H1 (cell line): ENCODE measurements around the gene LUM. TPM values are rescaled to one million over a fixed set of nuclear protein-coding genes. Genes with fewer than 3 reads are reported as not detected.
A peak's percentile ranks its signal among the peaks of the same experiment; 100 is the strongest.

ENCODE experiments used
- CTCF ChIA-PET: fragments of 300-600 bp; sonication (Branson Sonifier 250); formaldehyde crosslinking; loops from one replicate; lab custom pipeline; 2021; ENCODE audit not compliant: partially characterized antibody; lab: Charles Lee
- POLR2A ChIA-PET: fragments of 300-600 bp; sonication (Branson Sonifier 250); formaldehyde crosslinking; loops from one replicate; lab custom pipeline; 2021; ENCODE audit warnings: inconsistent platforms; ENCODE audit not compliant: partially characterized antibody; lab: Charles Lee
- DNase-seq, 2 experiments: peaks; one replicate each; pipeline versions ENCODE4 v3.0.0 to v3.0.0-alpha.2; 2010 to 2022; ENCODE audit warnings: low spot score in 2 of 2, low read depth in 1 of 2, mixed read lengths in 1 of 2
- FAIRE-seq: peaks from 2 replicates; lab custom pipeline; 2011; peaks lifted over from hg19 to GRCh38; lab: Jason Lieb, UNC
- H2AFZ ChIP-seq: 2 replicates; pipeline ENCODE4 v1.8.1; 2012; ENCODE audit warnings: low read length, inconsistent platforms
- H2AK5ac ChIP-seq: 2 replicates; pipeline ENCODE4 v1.6.1; 2013; ENCODE audit warnings: low read depth, low read length
- H2BK120ac ChIP-seq: replicated peaks from 2 replicates; pipeline ENCODE3; 2013; ENCODE audit warnings: low read depth, low read length, inconsistent platforms
- H2BK12ac ChIP-seq: 2 replicates; pipeline ENCODE4 v1.6.1; 2013; ENCODE audit warnings: low read depth, low read length
- H2BK15ac ChIP-seq: 2 replicates; pipeline ENCODE4 v1.6.1; 2013; ENCODE audit warnings: low read length
- H2BK20ac ChIP-seq: 2 replicates; pipeline ENCODE4 v1.6.1; 2013; ENCODE audit warnings: low read length
- H2BK5ac ChIP-seq: 2 replicates; pipeline ENCODE4 v1.6.1; 2013; ENCODE audit warnings: low read depth, low read length
- H3K14ac ChIP-seq: 2 replicates; pipeline ENCODE4 v1.6.1; 2013; ENCODE audit warnings: inconsistent platforms; ENCODE audit not compliant: insufficient read length
- H3K18ac ChIP-seq: 2 replicates; pipeline ENCODE4 v1.6.1; 2013; ENCODE audit warnings: low read length; ENCODE audit errors: extremely low read depth
- H3K23ac ChIP-seq: 2 replicates; pipeline ENCODE4 v1.6.1; 2013; ENCODE audit warnings: inconsistent platforms; ENCODE audit not compliant: insufficient read length
- H3K23me2 ChIP-seq: 2 replicates; pipeline ENCODE4 v1.6.1; 2013; ENCODE audit warnings: low read depth, low read length
- H3K27ac ChIP-seq: 2 replicates; pipeline ENCODE4 v1.6.1; 2011; ENCODE audit warnings: low read depth, low read length, inconsistent platforms
- H3K27me3 ChIP-seq, 4 experiments: replicated peaks in 1 of 4; 1 replicate in 1 of 4; 2 replicates in 3 of 4; pipeline versions ENCODE4 v1.6.1 to v1.8.1; 2011 to 2013; ENCODE audit warnings: low read length in 3 of 4, mild to moderate bottlenecking in 3 of 4, inconsistent platforms in 2 of 4, mixed read lengths in 2 of 4, moderate library complexity in 1 of 4; ENCODE audit not compliant: control insufficient read depth in 3 of 4, insufficient read depth in 3 of 4; ENCODE audit errors: extremely low read depth in 1 of 4
- H3K36me3 ChIP-seq, 4 experiments: 2 replicates each; pipeline versions ENCODE4 v1.6.1 to v1.8.1; 2011 to 2013; ENCODE audit warnings: mild to moderate bottlenecking in 4 of 4, low read length in 3 of 4, moderate library complexity in 2 of 4, control low read depth in 1 of 4, inconsistent platforms in 1 of 4; ENCODE audit not compliant: insufficient read depth in 4 of 4, control insufficient read depth in 2 of 4
- H3K4ac ChIP-seq: replicated peaks from 2 replicates; pipeline ENCODE3; 2013; ENCODE audit warnings: low read length, low read depth, mixed read lengths, inconsistent platforms; ENCODE audit not compliant: insufficient read length
- H3K4me1 ChIP-seq, 4 experiments: replicated peaks in 1 of 4; 1 replicate in 1 of 4; 2 replicates in 3 of 4; pipeline versions ENCODE4 v1.6.1 to v1.8.1; 2011 to 2013; ENCODE audit warnings: low read length in 3 of 4, inconsistent platforms in 2 of 4, mixed read lengths in 1 of 4; ENCODE audit not compliant: insufficient read depth in 4 of 4, control insufficient read depth in 3 of 4
- H3K4me2 ChIP-seq, 2 experiments: 2 replicates each; pipeline versions ENCODE4 v1.6.1 to v1.8.1; 2011 to 2013; ENCODE audit warnings: low read depth in 2 of 2, low read length in 2 of 2, control low read depth in 1 of 2, inconsistent platforms in 1 of 2, mild to moderate bottlenecking in 1 of 2; ENCODE audit not compliant: insufficient read depth in 1 of 2
- H3K4me3 ChIP-seq, 4 experiments: fragments of 200-600, 300-600 bp in 1 of 4; sonication (generic), shearing (Covaris generic), sonication (Bioruptor Twin) in 1 of 4; 2 replicates each; pipeline versions ENCODE4 v1.5.1 to v1.8.1; 2011 to 2016; ENCODE audit warnings: low read length in 4 of 4, low read depth in 3 of 4, control low read depth in 2 of 4, inconsistent platforms in 2 of 4, mild to moderate bottlenecking in 2 of 4, mixed read lengths in 1 of 4, moderate library complexity in 1 of 4; ENCODE audit not compliant: insufficient read depth in 2 of 4; ENCODE audit errors: extremely low read depth in 1 of 4
- H3K56ac ChIP-seq: replicated peaks from 2 replicates; pipeline ENCODE3; 2013; ENCODE audit warnings: low read depth, mild to moderate bottlenecking, mixed read lengths, low read length, inconsistent platforms; ENCODE audit not compliant: insufficient read length
- H3K79me1 ChIP-seq: 2 replicates; pipeline ENCODE4 v1.6.1; 2013; ENCODE audit warnings: low read depth, low read length, control low read depth
- H3K79me2 ChIP-seq, 2 experiments: 2 replicates each; pipeline versions ENCODE4 v1.6.1 to v1.8.1; 2012 to 2013; ENCODE audit warnings: low read length in 2 of 2, mild to moderate bottlenecking in 2 of 2, inconsistent platforms in 1 of 2; ENCODE audit not compliant: insufficient read depth in 2 of 2, control insufficient read depth in 1 of 2
- H3K9ac ChIP-seq, 4 experiments: replicated peaks in 1 of 4; 1 replicate in 1 of 4; 2 replicates in 3 of 4; pipeline versions ENCODE4 v1.6.1 to v1.8.1; 2011 to 2013; ENCODE audit warnings: low read depth in 3 of 4, low read length in 3 of 4, control low read depth in 2 of 4, mild to moderate bottlenecking in 2 of 4, moderate library complexity in 2 of 4, inconsistent platforms in 1 of 4; ENCODE audit errors: extremely low read depth in 1 of 4
- H3K9me3 ChIP-seq, 2 experiments: 2 replicates each; pipeline versions ENCODE4 v1.6.1 to v1.8.1; 2012 to 2013; ENCODE audit warnings: mild to moderate bottlenecking in 2 of 2, moderate library complexity in 2 of 2, control low read depth in 1 of 2, inconsistent platforms in 1 of 2, low read depth in 1 of 2, low read length in 1 of 2, mixed read lengths in 1 of 2; ENCODE audit not compliant: insufficient read depth in 2 of 2
- H4K20me1 ChIP-seq, 2 experiments: replicated peaks in 1 of 2; 2 replicates each; pipeline versions ENCODE3 to v1.8.1; 2011 to 2013; ENCODE audit warnings: inconsistent platforms in 2 of 2, low read length in 2 of 2, mild to moderate bottlenecking in 1 of 2; ENCODE audit not compliant: insufficient read depth in 2 of 2, control insufficient read depth in 1 of 2
- H4K5ac ChIP-seq: 2 replicates; pipeline ENCODE4 v1.6.1; 2013; ENCODE audit warnings: low read length, low read depth, mixed read lengths, inconsistent platforms; ENCODE audit not compliant: insufficient read length
- H4K8ac ChIP-seq: 2 replicates; pipeline ENCODE4 v1.8.0; 2013; ENCODE audit warnings: mild to moderate bottlenecking, moderate library complexity, low read length, inconsistent platforms; ENCODE audit not compliant: insufficient read depth; ENCODE audit errors: extremely low read depth
- H4K91ac ChIP-seq: replicated peaks from 2 replicates; pipeline ENCODE3; 2013; ENCODE audit warnings: low read length, mixed read lengths, inconsistent platforms; ENCODE audit not compliant: insufficient read length
- CHD1 ChIP-seq: IDR thresholded peaks from 2 replicates; pipeline ENCODE4 v1.6.1; 2012; ENCODE audit warnings: low read depth, low read length, improper control_type of control experiment
- WGBS, 2 experiments: shearing (Covaris generic) in 1 of 2; methylation state at CpG; one replicate each; pipeline versions ENCODE4 v1.1.6 to v1.1.7; 2013 to 2015; ENCODE audit warnings: low lambda C conversion rate in 2 of 2, mixed read lengths in 2 of 2, inconsistent platforms in 1 of 2, low coverage in 1 of 2, missing lambda C conversion rate in 1 of 2; ENCODE audit not compliant: insufficient replicate concordance in 2 of 2, insufficient coverage in 1 of 2, insufficient read length in 1 of 2; ENCODE audit errors: extremely low coverage in 1 of 2, missing lambda C conversion rate in 1 of 2; 5-methylcytosine and 5-hydroxymethylcytosine counted together
- polyA plus RNA-seq, 7 experiments: library from polyadenylated mRNA; depleted of rRNA in 3 of 7; stranded (reverse) in 5 of 7; unstranded in 2 of 7; fragments of >200 nt in 5 of 7; fragments of 200-250 nt in 2 of 7; gene quantifications; 1 replicate in 5 of 7; 2 replicates in 1 of 7; 4 replicates in 1 of 7; pipeline versions ENCODE4 v1.2.1 to v1.2.3, GENCODE V29; 2011 to 2013; ENCODE audit warnings: missing spikeins in 2 of 7, mixed read lengths in 2 of 7
- total RNA-seq: library from RNA; stranded (reverse); fragmentation: NEBNext Ultra II Directional; extraction: Animal tissue kit (Norgen Biotek cat#: 25700); gene quantifications from 2 replicates; pipeline ENCODE4 v1.2.1, GENCODE V29; 2021

The LUM gene
- total and polyA plus RNA-seq, 2 of the 8 experiments (the other 6 are each of a cell fraction or from before 2014, with no cell fraction given): not detected

DNA sequence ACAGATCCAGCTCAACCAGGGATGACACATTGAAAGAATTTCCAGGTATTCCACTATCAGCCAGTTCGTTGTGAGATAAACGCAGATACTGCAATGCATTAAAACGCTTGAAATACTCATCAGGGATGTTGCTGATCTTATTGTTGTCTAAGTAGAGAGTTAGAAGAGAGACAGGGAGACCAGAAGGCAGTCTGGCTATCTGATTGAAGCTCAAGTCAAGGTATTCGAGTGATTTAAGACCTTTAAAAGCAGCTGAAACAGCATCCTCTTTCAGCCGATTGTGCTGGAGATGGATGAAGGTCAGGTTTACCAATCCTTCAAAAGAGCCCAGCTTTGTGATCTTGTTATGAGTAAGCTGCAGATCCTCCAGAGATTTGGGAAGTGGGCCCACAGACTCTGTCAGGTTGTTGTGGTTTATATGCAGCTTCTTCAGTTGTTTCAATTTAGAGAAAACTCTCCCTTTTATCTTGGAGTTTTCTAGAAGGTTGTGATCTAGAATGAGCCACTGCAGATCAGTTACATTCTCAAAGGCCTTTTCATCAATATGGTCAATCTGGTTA, 3.0 kb downstream of the LUM start:
- no peaks in the 10 kb centered on the region for H3K23me2 ChIP-seq
- 0 out of 2 replicates have a peak overlapping the region, but pooled peaks have one; percentile 56 for H2AFZ ChIP-seq
- H3K18ac ChIP-seq: no peak overlapping the region
- no peak overlapping the region for H4K91ac ChIP-seq
- no peak overlapping the region for H3K23ac ChIP-seq
- no peak overlapping the region for H3K4me3 ChIP-seq
- no peak for FAIRE-seq
- H3K4me2 ChIP-seq: no peak overlapping the region
- no peak overlapping the region for H2BK5ac ChIP-seq
- no peak overlapping the region for H3K27ac ChIP-seq
- H2BK12ac ChIP-seq: no peak overlapping the region
- H2BK20ac ChIP-seq: no peak overlapping the region
- 86% methylated on average over 5 of the region's 5 CpGs; no CpG with 5 or more reads in 1 of the 2 experiments for WGBS, 2 experiments
- H2BK120ac ChIP-seq: no peak overlapping the region
- no peaks in the 10 kb centered on the region for H3K27me3 ChIP-seq
- no peak overlapping the region for H4K5ac ChIP-seq
- no peak overlapping the region for H3K56ac ChIP-seq
- H2AK5ac ChIP-seq: no peak overlapping the region
- ChIA-PET CTCF (interaction anchor here (0.6 to 3.5 kb wide), 45 partner anchors 9 to 247 kb away, joined by 3 to 29 read pairs (median 4); partner anchors contain the start of gene DCN), POLR2A (no interaction called here)
- DNase-seq: no peak
- no peak overlapping the region for H3K4ac ChIP-seq
- no peak overlapping the region for H4K8ac ChIP-seq
- H3K4me1 ChIP-seq: no peaks in the 10 kb centered on the region
- H3K79me2 ChIP-seq: no peaks in the 10 kb centered on the region
- H3K14ac ChIP-seq: no peak overlapping the region
- no peaks in the 10 kb centered on the region for H4K20me1 ChIP-seq
- H3K36me3 ChIP-seq: no peaks in the 10 kb centered on the region
- H3K9ac ChIP-seq: no peak overlapping the region
- no peaks in the 10 kb centered on the region for H3K79me1 ChIP-seq
- H3K9me3 ChIP-seq: no peaks in the 10 kb centered on the region
- no peak overlapping the region for H2BK15ac ChIP-seq
- TF ChIP-seq CHD1: no peak
- TF ChIP-seq, all 59 proteins: peak for 0
